Ovary (tissue), 3 donors: ENCODE data around the gene MIGA2.

ENCODE experiments used
- EP300 ChIP-seq: sonication (generic); formaldehyde crosslinking; IDR thresholded peaks from one replicate; pipeline ENCODE4 v1.6.1; 2017; ENCODE audit warnings: antibody characterized with exemption
- POLR2A ChIP-seq: fragments of 450-650 bp; IDR thresholded peaks from one replicate; pipeline ENCODE4 v1.6.1; 2017; ENCODE audit warnings: antibody characterized with exemption, mild to moderate bottlenecking, moderate library complexity
- TF ChIP-seq, protein P1 (sequence below), 3 donors: fragments of 450-650 bp in 2 of 3; fragments of 200-600 bp in 1 of 3; IDR thresholded peaks; one replicate each; pipeline versions ENCODE4 v1.5.1 to v1.8.0; 2016 to 2022; ENCODE audit warnings: antibody characterized with exemption in 3 of 3, mild to moderate bottlenecking in 1 of 3
- donor health status: DM: no; HTN: no; CAD: no.

DNA sequence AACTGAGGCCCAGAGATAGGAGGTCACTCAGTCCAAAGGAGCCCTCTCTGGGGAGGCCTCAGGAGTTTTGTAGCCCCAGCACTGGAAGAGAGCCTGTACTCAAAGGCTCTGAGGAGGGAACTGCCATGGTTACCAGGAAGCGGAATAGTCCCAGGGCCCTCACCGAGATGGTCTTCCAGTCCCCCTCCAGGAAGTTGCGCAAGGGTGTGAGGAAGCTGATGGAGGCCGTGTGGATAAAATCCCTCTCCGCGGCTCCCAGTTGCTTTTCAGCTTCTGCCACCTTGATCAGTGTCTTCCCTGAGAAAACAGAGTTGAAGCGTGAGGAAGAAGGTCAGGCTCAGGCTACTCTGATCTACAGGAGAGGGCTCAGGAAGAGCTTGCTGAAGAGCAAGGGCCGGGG is 21.8 kb upstream of the MIGA2 start:
- TF ChIP-seq, protein P1, sequence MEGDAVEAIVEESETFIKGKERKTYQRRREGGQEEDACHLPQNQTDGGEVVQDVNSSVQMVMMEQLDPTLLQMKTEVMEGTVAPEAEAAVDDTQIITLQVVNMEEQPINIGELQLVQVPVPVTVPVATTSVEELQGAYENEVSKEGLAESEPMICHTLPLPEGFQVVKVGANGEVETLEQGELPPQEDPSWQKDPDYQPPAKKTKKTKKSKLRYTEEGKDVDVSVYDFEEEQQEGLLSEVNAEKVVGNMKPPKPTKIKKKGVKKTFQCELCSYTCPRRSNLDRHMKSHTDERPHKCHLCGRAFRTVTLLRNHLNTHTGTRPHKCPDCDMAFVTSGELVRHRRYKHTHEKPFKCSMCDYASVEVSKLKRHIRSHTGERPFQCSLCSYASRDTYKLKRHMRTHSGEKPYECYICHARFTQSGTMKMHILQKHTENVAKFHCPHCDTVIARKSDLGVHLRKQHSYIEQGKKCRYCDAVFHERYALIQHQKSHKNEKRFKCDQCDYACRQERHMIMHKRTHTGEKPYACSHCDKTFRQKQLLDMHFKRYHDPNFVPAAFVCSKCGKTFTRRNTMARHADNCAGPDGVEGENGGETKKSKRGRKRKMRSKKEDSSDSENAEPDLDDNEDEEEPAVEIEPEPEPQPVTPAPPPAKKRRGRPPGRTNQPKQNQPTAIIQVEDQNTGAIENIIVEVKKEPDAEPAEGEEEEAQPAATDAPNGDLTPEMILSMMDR (IDR thresholded peaks at IDR 0.05): no peak
- TF ChIP-seq POLR2A (no peak), EP300 (no peak)
